Body of pancreas (tissue), 4 donors: Measurements from ENCODE around the gene DTYMK.
"Not testable (repeated sequence)": the region's sequence is repeated elsewhere in the genome, so short reads cannot be mapped to it uniquely, and the experiment has no call there.

Experiments
- POLR2A ChIP-seq, 3 donors: fragments of 450-650 bp; IDR thresholded peaks; one replicate each; pipeline ENCODE4 v1.6.1; 2016; ENCODE audit warnings: antibody characterized with exemption in 3 of 3, mild to moderate bottlenecking in 2 of 3
- TF ChIP-seq, protein P1 (sequence below), 7 experiments: fragments of 450-650 bp in 4 of 7; fragments of 200-600 bp in 3 of 7; sonication (generic) in 3 of 7; IDR thresholded peaks; one replicate each; pipeline ENCODE4 v1.5.1; 2016 to 2019; ENCODE audit warnings: antibody characterized with exemption in 7 of 7

DNA sequence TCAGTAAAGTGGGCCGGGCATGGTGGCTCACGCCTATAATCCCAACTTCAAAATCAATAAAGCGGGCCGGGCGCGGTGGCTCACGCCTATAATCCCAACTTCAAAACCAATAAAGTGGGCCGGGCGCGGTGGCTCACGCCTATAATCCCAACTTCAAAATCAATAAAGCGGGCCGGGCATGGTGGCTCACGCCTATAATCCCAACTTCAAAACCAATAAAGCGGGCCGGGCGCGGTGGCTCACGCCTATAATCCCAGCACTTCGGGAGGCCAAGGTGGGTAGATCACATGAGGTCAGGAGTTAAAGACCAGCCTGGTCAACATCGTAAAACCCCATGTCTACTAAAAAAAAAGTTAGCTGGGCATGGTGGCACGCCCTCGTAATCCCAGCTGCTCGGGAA, 23.9 kb downstream of the DTYMK start:
- TF ChIP-seq, protein P1, sequence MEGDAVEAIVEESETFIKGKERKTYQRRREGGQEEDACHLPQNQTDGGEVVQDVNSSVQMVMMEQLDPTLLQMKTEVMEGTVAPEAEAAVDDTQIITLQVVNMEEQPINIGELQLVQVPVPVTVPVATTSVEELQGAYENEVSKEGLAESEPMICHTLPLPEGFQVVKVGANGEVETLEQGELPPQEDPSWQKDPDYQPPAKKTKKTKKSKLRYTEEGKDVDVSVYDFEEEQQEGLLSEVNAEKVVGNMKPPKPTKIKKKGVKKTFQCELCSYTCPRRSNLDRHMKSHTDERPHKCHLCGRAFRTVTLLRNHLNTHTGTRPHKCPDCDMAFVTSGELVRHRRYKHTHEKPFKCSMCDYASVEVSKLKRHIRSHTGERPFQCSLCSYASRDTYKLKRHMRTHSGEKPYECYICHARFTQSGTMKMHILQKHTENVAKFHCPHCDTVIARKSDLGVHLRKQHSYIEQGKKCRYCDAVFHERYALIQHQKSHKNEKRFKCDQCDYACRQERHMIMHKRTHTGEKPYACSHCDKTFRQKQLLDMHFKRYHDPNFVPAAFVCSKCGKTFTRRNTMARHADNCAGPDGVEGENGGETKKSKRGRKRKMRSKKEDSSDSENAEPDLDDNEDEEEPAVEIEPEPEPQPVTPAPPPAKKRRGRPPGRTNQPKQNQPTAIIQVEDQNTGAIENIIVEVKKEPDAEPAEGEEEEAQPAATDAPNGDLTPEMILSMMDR (IDR thresholded peaks at IDR 0.05), result not testable (repeated sequence)
- not testable (repeated sequence) for TF ChIP-seq POLR2A (IDR thresholded peaks at IDR 0.05)
